H1 (cell line): ENCODE data around the gene ALX1. TPM values are rescaled to one million over a fixed set of nuclear protein-coding genes. Genes with fewer than 3 reads are reported as not detected.

ENCODE experiments used
- CTCF ChIA-PET: fragments of 300-600 bp; sonication (Branson Sonifier 250); formaldehyde crosslinking; loops from one replicate; lab custom pipeline; 2021; ENCODE audit not compliant: partially characterized antibody; lab: Charles Lee
- POLR2A ChIA-PET: fragments of 300-600 bp; sonication (Branson Sonifier 250); formaldehyde crosslinking; loops from one replicate; lab custom pipeline; 2021; ENCODE audit warnings: inconsistent platforms; ENCODE audit not compliant: partially characterized antibody; lab: Charles Lee
- DNase-seq, 2 experiments: peaks; one replicate each; pipeline versions ENCODE4 v3.0.0 to v3.0.0-alpha.2; 2010 to 2022; ENCODE audit warnings: low spot score in 2 of 2, low read depth in 1 of 2, mixed read lengths in 1 of 2
- FAIRE-seq: peaks from 2 replicates; lab custom pipeline; 2011; peaks lifted over from hg19 to GRCh38; lab: Jason Lieb, UNC
- H2AFZ ChIP-seq: 2 replicates; pipeline ENCODE4 v1.8.1; 2012; ENCODE audit warnings: low read length, inconsistent platforms
- H2AK5ac ChIP-seq: 2 replicates; pipeline ENCODE4 v1.6.1; 2013; ENCODE audit warnings: low read depth, low read length
- H2BK120ac ChIP-seq: replicated peaks from 2 replicates; pipeline ENCODE3; 2013; ENCODE audit warnings: low read depth, low read length, inconsistent platforms
- H2BK12ac ChIP-seq: 2 replicates; pipeline ENCODE4 v1.6.1; 2013; ENCODE audit warnings: low read depth, low read length
- H2BK15ac ChIP-seq: 2 replicates; pipeline ENCODE4 v1.6.1; 2013; ENCODE audit warnings: low read length
- H2BK20ac ChIP-seq: 2 replicates; pipeline ENCODE4 v1.6.1; 2013; ENCODE audit warnings: low read length
- H2BK5ac ChIP-seq: 2 replicates; pipeline ENCODE4 v1.6.1; 2013; ENCODE audit warnings: low read depth, low read length
- H3K14ac ChIP-seq: 2 replicates; pipeline ENCODE4 v1.6.1; 2013; ENCODE audit warnings: inconsistent platforms; ENCODE audit not compliant: insufficient read length
- H3K18ac ChIP-seq: 2 replicates; pipeline ENCODE4 v1.6.1; 2013; ENCODE audit warnings: low read length; ENCODE audit errors: extremely low read depth
- H3K23ac ChIP-seq: 2 replicates; pipeline ENCODE4 v1.6.1; 2013; ENCODE audit warnings: inconsistent platforms; ENCODE audit not compliant: insufficient read length
- H3K23me2 ChIP-seq: 2 replicates; pipeline ENCODE4 v1.6.1; 2013; ENCODE audit warnings: low read depth, low read length
- H3K27ac ChIP-seq: 2 replicates; pipeline ENCODE4 v1.6.1; 2011; ENCODE audit warnings: low read depth, low read length, inconsistent platforms
- H3K27me3 ChIP-seq, 4 experiments: replicated peaks in 1 of 4; 1 replicate in 1 of 4; 2 replicates in 3 of 4; pipeline versions ENCODE4 v1.6.1 to v1.8.1; 2011 to 2013; ENCODE audit warnings: low read length in 3 of 4, mild to moderate bottlenecking in 3 of 4, inconsistent platforms in 2 of 4, mixed read lengths in 2 of 4, moderate library complexity in 1 of 4; ENCODE audit not compliant: control insufficient read depth in 3 of 4, insufficient read depth in 3 of 4; ENCODE audit errors: extremely low read depth in 1 of 4
- H3K36me3 ChIP-seq, 4 experiments: 2 replicates each; pipeline versions ENCODE4 v1.6.1 to v1.8.1; 2011 to 2013; ENCODE audit warnings: mild to moderate bottlenecking in 4 of 4, low read length in 3 of 4, moderate library complexity in 2 of 4, control low read depth in 1 of 4, inconsistent platforms in 1 of 4; ENCODE audit not compliant: insufficient read depth in 4 of 4, control insufficient read depth in 2 of 4
- H3K4ac ChIP-seq: replicated peaks from 2 replicates; pipeline ENCODE3; 2013; ENCODE audit warnings: low read length, low read depth, mixed read lengths, inconsistent platforms; ENCODE audit not compliant: insufficient read length
- H3K4me1 ChIP-seq, 4 experiments: replicated peaks in 1 of 4; 1 replicate in 1 of 4; 2 replicates in 3 of 4; pipeline versions ENCODE4 v1.6.1 to v1.8.1; 2011 to 2013; ENCODE audit warnings: low read length in 3 of 4, inconsistent platforms in 2 of 4, mixed read lengths in 1 of 4; ENCODE audit not compliant: insufficient read depth in 4 of 4, control insufficient read depth in 3 of 4
- H3K4me2 ChIP-seq, 2 experiments: 2 replicates each; pipeline versions ENCODE4 v1.6.1 to v1.8.1; 2011 to 2013; ENCODE audit warnings: low read depth in 2 of 2, low read length in 2 of 2, control low read depth in 1 of 2, inconsistent platforms in 1 of 2, mild to moderate bottlenecking in 1 of 2; ENCODE audit not compliant: insufficient read depth in 1 of 2
- H3K4me3 ChIP-seq, 4 experiments: fragments of 200-600, 300-600 bp in 1 of 4; sonication (generic), shearing (Covaris generic), sonication (Bioruptor Twin) in 1 of 4; 2 replicates each; pipeline versions ENCODE4 v1.5.1 to v1.8.1; 2011 to 2016; ENCODE audit warnings: low read length in 4 of 4, low read depth in 3 of 4, control low read depth in 2 of 4, inconsistent platforms in 2 of 4, mild to moderate bottlenecking in 2 of 4, mixed read lengths in 1 of 4, moderate library complexity in 1 of 4; ENCODE audit not compliant: insufficient read depth in 2 of 4; ENCODE audit errors: extremely low read depth in 1 of 4
- H3K56ac ChIP-seq: replicated peaks from 2 replicates; pipeline ENCODE3; 2013; ENCODE audit warnings: low read depth, mild to moderate bottlenecking, mixed read lengths, low read length, inconsistent platforms; ENCODE audit not compliant: insufficient read length
- H3K79me1 ChIP-seq: 2 replicates; pipeline ENCODE4 v1.6.1; 2013; ENCODE audit warnings: low read depth, low read length, control low read depth
- H3K79me2 ChIP-seq, 2 experiments: 2 replicates each; pipeline versions ENCODE4 v1.6.1 to v1.8.1; 2012 to 2013; ENCODE audit warnings: low read length in 2 of 2, mild to moderate bottlenecking in 2 of 2, inconsistent platforms in 1 of 2; ENCODE audit not compliant: insufficient read depth in 2 of 2, control insufficient read depth in 1 of 2
- H3K9ac ChIP-seq, 4 experiments: replicated peaks in 1 of 4; 1 replicate in 1 of 4; 2 replicates in 3 of 4; pipeline versions ENCODE4 v1.6.1 to v1.8.1; 2011 to 2013; ENCODE audit warnings: low read depth in 3 of 4, low read length in 3 of 4, control low read depth in 2 of 4, mild to moderate bottlenecking in 2 of 4, moderate library complexity in 2 of 4, inconsistent platforms in 1 of 4; ENCODE audit errors: extremely low read depth in 1 of 4
- H3K9me3 ChIP-seq, 2 experiments: 2 replicates each; pipeline versions ENCODE4 v1.6.1 to v1.8.1; 2012 to 2013; ENCODE audit warnings: mild to moderate bottlenecking in 2 of 2, moderate library complexity in 2 of 2, control low read depth in 1 of 2, inconsistent platforms in 1 of 2, low read depth in 1 of 2, low read length in 1 of 2, mixed read lengths in 1 of 2; ENCODE audit not compliant: insufficient read depth in 2 of 2
- H4K20me1 ChIP-seq, 2 experiments: replicated peaks in 1 of 2; 2 replicates each; pipeline versions ENCODE3 to v1.8.1; 2011 to 2013; ENCODE audit warnings: inconsistent platforms in 2 of 2, low read length in 2 of 2, mild to moderate bottlenecking in 1 of 2; ENCODE audit not compliant: insufficient read depth in 2 of 2, control insufficient read depth in 1 of 2
- H4K5ac ChIP-seq: 2 replicates; pipeline ENCODE4 v1.6.1; 2013; ENCODE audit warnings: low read length, low read depth, mixed read lengths, inconsistent platforms; ENCODE audit not compliant: insufficient read length
- H4K8ac ChIP-seq: 2 replicates; pipeline ENCODE4 v1.8.0; 2013; ENCODE audit warnings: mild to moderate bottlenecking, moderate library complexity, low read length, inconsistent platforms; ENCODE audit not compliant: insufficient read depth; ENCODE audit errors: extremely low read depth
- H4K91ac ChIP-seq: replicated peaks from 2 replicates; pipeline ENCODE3; 2013; ENCODE audit warnings: low read length, mixed read lengths, inconsistent platforms; ENCODE audit not compliant: insufficient read length
- CBX8 ChIP-seq: fragments of 300-800, 300-1000 bp; sonication (generic); IDR thresholded peaks from 2 replicates; pipeline ENCODE4 v1.7.1; 2016; ENCODE audit warnings: low read depth, low read length, borderline replicate concordance
- CTBP2 ChIP-seq: IDR thresholded peaks from 2 replicates; pipeline ENCODE4 v1.7.0; 2011; ENCODE audit warnings: borderline replicate concordance, mild to moderate bottlenecking, moderate library complexity, mixed read lengths, low read length; ENCODE audit not compliant: insufficient read depth, insufficient read length
- GABPA ChIP-seq: IDR thresholded peaks from 2 replicates; pipeline ENCODE4 v1.6.1; 2011; ENCODE audit warnings: mild to moderate bottlenecking, low read length, moderate library complexity, borderline replicate concordance; ENCODE audit not compliant: insufficient read depth
- SP1 ChIP-seq: IDR thresholded peaks from 2 replicates; pipeline ENCODE4 v1.6.1; 2011; ENCODE audit warnings: low read depth, low read length
- ZNF274 ChIP-seq: IDR thresholded peaks from 2 replicates; pipeline ENCODE4 v1.7.0; 2012; ENCODE audit warnings: low read length, borderline replicate concordance; ENCODE audit errors: extremely low read depth
- WGBS, 2 experiments: shearing (Covaris generic) in 1 of 2; methylation state at CpG; one replicate each; pipeline versions ENCODE4 v1.1.6 to v1.1.7; 2013 to 2015; ENCODE audit warnings: low lambda C conversion rate in 2 of 2, mixed read lengths in 2 of 2, inconsistent platforms in 1 of 2, low coverage in 1 of 2, missing lambda C conversion rate in 1 of 2; ENCODE audit not compliant: insufficient replicate concordance in 2 of 2, insufficient coverage in 1 of 2, insufficient read length in 1 of 2; ENCODE audit errors: extremely low coverage in 1 of 2, missing lambda C conversion rate in 1 of 2; 5-methylcytosine and 5-hydroxymethylcytosine counted together
- long read RNA-seq, 2 experiments: library from RNA in 1 of 2; library from capped mRNA in 1 of 2; stranded (forward); transcript quantifications; one replicate each; pipeline ENCODE4 v2.0.0, GENCODE V29; 2021; ENCODE audit warnings: inconsistent platforms in 1 of 2
- polyA minus RNA-seq, 3 experiments: library from RNA; depleted of rRNA, polyadenylated mRNA; stranded (reverse); fragments of >200 nt; gene quantifications; 1 replicate in 2 of 3; 2 replicates in 1 of 3; pipeline ENCODE4 v1.2.3, GENCODE V29; 2011
- polyA plus RNA-seq, 7 experiments: library from polyadenylated mRNA; depleted of rRNA in 3 of 7; stranded (reverse) in 5 of 7; unstranded in 2 of 7; fragments of >200 nt in 5 of 7; fragments of 200-250 nt in 2 of 7; gene quantifications; 1 replicate in 5 of 7; 2 replicates in 1 of 7; 4 replicates in 1 of 7; pipeline versions ENCODE4 v1.2.1 to v1.2.3, GENCODE V29; 2011 to 2013; ENCODE audit warnings: missing spikeins in 2 of 7, mixed read lengths in 2 of 7
- total RNA-seq: library from RNA; stranded (reverse); fragmentation: NEBNext Ultra II Directional; extraction: Animal tissue kit (Norgen Biotek cat#: 25700); gene quantifications from 2 replicates; pipeline ENCODE4 v1.2.1, GENCODE V29; 2021
- TF ChIP-seq, protein P1 (sequence below): IDR thresholded peaks from 2 replicates; pipeline ENCODE4 v1.6.1; 2012; ENCODE audit warnings: inconsistent platforms

The ALX1 gene
- 0.73 and 0.80 TPM in 2 replicates for total RNA-seq
- polyA plus RNA-seq (2011; rRNA removed): 0.28 and 0.41 TPM in 2 replicates
- polyA plus RNA-seq (2011; cell fraction: cytosol; rRNA removed): 0.78 TPM
- 0.51 TPM for polyA plus RNA-seq (2011; cell fraction: nucleus; rRNA removed)
- 0.56 to 0.73 TPM (median 0.59 TPM) in 4 replicates for polyA plus RNA-seq (2012, experiment 1 of 2)
- polyA plus RNA-seq (2012, experiment 2 of 2): 0.16 TPM
- 0.67 TPM for polyA plus RNA-seq (2013, experiment 1 of 2)
- polyA plus RNA-seq (2013, experiment 2 of 2): 0.52 TPM
- 0.34 and 0.63 TPM in 2 replicates for polyA minus RNA-seq (2011; rRNA and poly(A)+ RNA removed)
- 1.0 TPM for polyA minus RNA-seq (2011; cell fraction: cytosol; rRNA and poly(A)+ RNA removed)
- polyA minus RNA-seq (2011; cell fraction: nucleus; rRNA and poly(A)+ RNA removed): 1.3 TPM
- long read RNA-seq, experiment 1: 0 reads
- long read RNA-seq, experiment 2, partial matches to known transcripts: 0 of 1 reads
- long read RNA-seq, experiment 2, other reads (novel, unspliced or antisense): 0 of 1 reads

DNA sequence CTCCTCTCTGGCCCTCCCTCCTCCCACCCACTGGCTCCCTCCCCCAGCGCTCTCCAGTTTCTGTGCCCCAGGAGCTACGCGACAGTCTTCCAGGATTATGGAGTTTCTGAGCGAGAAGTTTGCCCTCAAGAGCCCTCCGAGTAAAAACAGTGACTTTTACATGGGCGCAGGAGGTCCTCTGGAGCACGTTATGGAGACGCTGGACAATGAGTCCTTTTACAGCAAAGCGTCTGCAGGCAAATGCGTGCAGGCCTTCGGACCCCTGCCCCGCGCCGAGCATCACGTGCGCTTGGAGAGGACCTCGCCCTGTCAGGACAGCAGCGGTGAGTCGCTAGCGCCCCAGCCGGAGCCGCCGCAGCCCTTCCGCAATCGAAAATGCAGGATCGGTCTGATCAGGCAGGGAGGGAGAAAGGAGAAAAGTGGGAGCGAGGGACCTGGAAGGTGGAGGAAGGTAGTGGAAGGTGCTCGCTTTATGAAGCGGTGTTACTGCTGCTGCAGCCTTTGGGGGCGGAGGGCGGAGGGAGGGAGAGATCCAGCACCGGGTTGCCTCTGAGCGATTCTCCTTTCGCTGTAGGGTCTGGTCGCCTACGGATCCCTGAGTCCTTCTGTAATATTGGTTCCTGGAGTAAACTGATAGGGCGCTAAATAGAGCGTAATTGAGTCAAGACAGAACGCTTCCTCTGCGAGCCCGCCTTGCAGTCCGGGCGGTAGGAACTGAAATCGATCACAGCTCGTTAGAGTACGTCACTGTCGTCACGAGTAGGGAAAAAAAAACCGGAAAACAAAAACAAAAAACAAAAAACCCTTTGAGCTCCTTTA is at the start of gene ALX1:
Gene ALX1, plus strand, starts transcription at position 56 of the 819 bp plus-strand sequence. Its CDS starts 42 bp downstream, at position 98.
- Histone ChIP-seq H4K20me1 (peaks cover under 1 to 8% of the 10 kb centered on the region in 2 experiments), H3K9ac (peak within 1 kb of the TSS; percentile 42 to 71 (median 57); a peak in 6 of 7 replicates), H3K27me3 (peaks cover 33 to 43% (median 39%) of the 10 kb centered on the region in 4 experiments), H2BK15ac (no peak within 1 kb of the TSS; the same call in 1 of the 2 replicates), H3K56ac (no peak within 1 kb of the TSS), H3K79me2 (no peaks in the 10 kb centered on the region), H3K4me2 (peak within 1 kb of the TSS; percentile 79 to 88), H2AFZ (peak within 1 kb of the TSS; percentile 86), H4K91ac (no peak within 1 kb of the TSS), H3K9me3 (no peaks in the 10 kb centered on the region), H3K79me1 (no peaks in the 10 kb centered on the region), H3K4me3 (peak within 1 kb of the TSS; percentile 68 to 86 (median 78)), H3K23me2 (peaks cover 19% of the 10 kb centered on the region), H3K18ac (peak within 1 kb of the TSS; percentile 42; the same call in 1 of the 2 replicates), H4K5ac (no peak within 1 kb of the TSS), H3K4me1 (peaks cover 2 to 16% (median 5%) of the 10 kb centered on the region in 4 experiments), H3K23ac (no peak within 1 kb of the TSS), H3K14ac (no peak within 1 kb of the TSS), H2BK12ac (peak within 1 kb of the TSS; percentile 6; the same call in 1 of the 2 replicates), H2AK5ac (no peak within 1 kb of the TSS), H3K4ac (peak within 1 kb of the TSS; percentile 41), H2BK120ac (no peak within 1 kb of the TSS), H3K36me3 (no peaks in the 10 kb centered on the region), H4K8ac (peak within 1 kb of the TSS; percentile 45), H3K27ac (peak within 1 kb of the TSS; percentile 39; the same call in 1 of the 2 replicates), H2BK5ac (peak within 1 kb of the TSS; percentile 64; the same call in 1 of the 2 replicates), H2BK20ac (0 out of 2 replicates have a peak within 1 kb of the TSS, but pooled peaks have one; percentile 15)
- CTCF ChIA-PET: interaction anchor here (0.6 to 2.0 kb wide), 8 partner anchors 10 to 1010 kb away, joined by 3 to 5 read pairs (median 3); no protein-coding TSS in a partner anchor
- POLR2A ChIA-PET: interaction anchor here (0.6 to 1.4 kb wide), 5 partner anchors 9 to 369 kb away, joined by 3 to 5 read pairs (median 3); partner anchors contain the start of genes LRRIQ1 and TSPAN19
- DNase-seq (peak in 1 of 2 experiments; percentile 87), FAIRE-seq (peak; percentile 57)
- 1% methylated on average over 49 of the region's 49 CpGs; no CpG with 5 or more reads in 1 of the 2 experiments for WGBS, 2 experiments
- TF ChIP-seq ZNF274 (no peak), GABPA (no peak), CBX8 (no peak), CTBP2 (peak; percentile 94), SP1 (peak; percentile 12; the same call in 1 of the 2 replicates)
- TF ChIP-seq, protein P1, sequence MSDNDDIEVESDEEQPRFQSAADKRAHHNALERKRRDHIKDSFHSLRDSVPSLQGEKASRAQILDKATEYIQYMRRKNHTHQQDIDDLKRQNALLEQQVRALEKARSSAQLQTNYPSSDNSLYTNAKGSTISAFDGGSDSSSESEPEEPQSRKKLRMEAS: peak; percentile 93
